ENCODE results near the gene PEMT.

Gene PEMT

GRCh38 chr17:17528696-17529652 lies 62.5 kb downstream of the PEMT start:
- H2BK5ac ChIP-seq (ENCODE audit: low read depth, low read length, poor library complexity): no peak overlapping the region
- H3K79me2 ChIP-seq (ENCODE audit: control insufficient read depth, insufficient read depth, low read length, poor library complexity): no peaks in the 10 kb centered on the region
- no peak overlapping the region for H2BK12ac ChIP-seq (ENCODE audit: low read length)
- no peak overlapping the region for H3K18ac ChIP-seq (ENCODE audit: low read length)
- no CpG with 5 or more reads among the region's 22 CpGs for WGBS (ENCODE audit: extremely low coverage, insufficient coverage, insufficient read length)
- H3K14ac ChIP-seq (ENCODE audit: low read length): no peak overlapping the region
- H4K91ac ChIP-seq (ENCODE audit: low read depth, low read length): no peak overlapping the region
- no peaks in the 10 kb centered on the region for H3K36me3 ChIP-seq (ENCODE audit: control insufficient read depth in 1 of 2, insufficient read depth in 2 of 2, low read length in 2 of 2)
- no peak overlapping the region for H2BK120ac ChIP-seq (ENCODE audit: insufficient read depth, low read length, poor library complexity)
- H3K4me1 ChIP-seq (ENCODE audit: control insufficient read depth in 1 of 2, insufficient read depth in 2 of 2, low read length in 2 of 2): no peaks in the 10 kb centered on the region
- H3K27me3 ChIP-seq (ENCODE audit: insufficient read depth, low read length): no peaks in the 10 kb centered on the region
- DNase-seq: no peak
- H3K4me3 ChIP-seq (ENCODE audit: low read depth, low read length): peak overlapping the region; percentile 26
- H4K12ac ChIP-seq (ENCODE audit: low read depth, low read length): no peak overlapping the region
- no peak overlapping the region for H3K27ac ChIP-seq (ENCODE audit: low read depth, low read length)
- H3K23ac ChIP-seq (ENCODE audit: low read length): no peak overlapping the region
- no peaks in the 10 kb centered on the region for H3K79me1 ChIP-seq (ENCODE audit: low read length)
- H4K8ac ChIP-seq (ENCODE audit: low read depth, low read length): no peak overlapping the region
- no peaks in the 10 kb centered on the region for H3K9me3 ChIP-seq (ENCODE audit: insufficient read depth, low read depth, low read length)
- no peak overlapping the region for H3K4ac ChIP-seq (ENCODE audit: low read depth, low read length)
- no peak overlapping the region for H3K4me2 ChIP-seq (ENCODE audit: low read length)
- no peak overlapping the region for H3K9ac ChIP-seq (ENCODE audit: low read length)
- no peak overlapping the region for H2AFZ ChIP-seq (ENCODE audit: insufficient read depth, low read length, poor library complexity)
- H2AK5ac ChIP-seq (ENCODE audit: low read length): no peak overlapping the region

DNA sequence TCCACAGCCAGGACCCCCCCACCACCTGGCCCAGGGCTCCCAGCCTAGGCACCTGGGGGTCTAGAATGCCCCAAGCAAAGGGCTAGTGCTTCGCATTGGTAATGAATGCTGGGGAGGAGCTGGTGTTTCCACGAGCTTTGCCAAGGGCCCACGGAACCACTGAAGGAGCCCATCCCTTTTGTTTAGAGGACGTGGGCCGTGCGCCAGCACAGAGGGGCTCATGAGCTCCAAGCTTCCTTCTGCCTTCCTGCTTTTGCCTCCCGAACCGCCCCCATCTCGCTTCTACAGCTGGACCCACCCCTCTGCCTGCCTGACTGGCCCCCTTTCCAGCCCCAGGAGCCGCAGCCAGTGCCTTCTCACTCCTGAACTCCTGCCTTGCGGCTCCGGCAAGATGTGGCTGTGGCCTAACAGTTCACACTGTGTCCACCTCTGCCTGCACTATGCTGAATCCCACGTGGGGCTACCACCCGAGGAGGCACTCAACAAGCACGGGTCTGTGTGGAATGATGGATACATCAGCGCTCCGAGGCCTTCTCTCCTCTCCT lies 63.5 kb downstream of the PEMT start:
- Histone ChIP-seq H3K4me3 (ENCODE audit: low read depth, low read length) (no peak overlapping the region), H3K79me2 (ENCODE audit: control insufficient read depth, insufficient read depth, low read length, poor library complexity) (no peaks in the 10 kb centered on the region), H3K27me3 (ENCODE audit: insufficient read depth, low read length) (no peaks in the 10 kb centered on the region), H3K9ac (ENCODE audit: low read length) (no peak overlapping the region), H3K23ac (ENCODE audit: low read length) (no peak overlapping the region), H4K12ac (ENCODE audit: low read depth, low read length) (no peak overlapping the region), H4K91ac (ENCODE audit: low read depth, low read length) (no peak overlapping the region), H3K4me1 (ENCODE audit: control insufficient read depth in 1 of 2, insufficient read depth in 2 of 2, low read length in 2 of 2) (no peaks in the 10 kb centered on the region), H3K36me3 (ENCODE audit: control insufficient read depth in 1 of 2, insufficient read depth in 2 of 2, low read length in 2 of 2) (no peaks in the 10 kb centered on the region), H3K4me2 (ENCODE audit: low read length) (no peak overlapping the region), H3K4ac (ENCODE audit: low read depth, low read length) (no peak overlapping the region), H3K79me1 (ENCODE audit: low read length) (no peaks in the 10 kb centered on the region), H2BK120ac (ENCODE audit: insufficient read depth, low read length, poor library complexity) (no peak overlapping the region), H3K27ac (ENCODE audit: low read depth, low read length) (no peak overlapping the region), H3K18ac (ENCODE audit: low read length) (no peak overlapping the region), H4K8ac (ENCODE audit: low read depth, low read length) (no peak overlapping the region), H2AK5ac (ENCODE audit: low read length) (no peak overlapping the region), H2AFZ (ENCODE audit: insufficient read depth, low read length, poor library complexity) (no peak overlapping the region), H3K14ac (ENCODE audit: low read length) (no peak overlapping the region), H2BK5ac (ENCODE audit: low read depth, low read length, poor library complexity) (no peak overlapping the region), H3K9me3 (ENCODE audit: insufficient read depth, low read depth, low read length) (no peaks in the 10 kb centered on the region), H2BK12ac (ENCODE audit: low read length) (no peak overlapping the region)
- no CpG with 5 or more reads among the region's 17 CpGs for WGBS (ENCODE audit: extremely low coverage, insufficient coverage, insufficient read length)
- no peak for DNase-seq

DNA sequence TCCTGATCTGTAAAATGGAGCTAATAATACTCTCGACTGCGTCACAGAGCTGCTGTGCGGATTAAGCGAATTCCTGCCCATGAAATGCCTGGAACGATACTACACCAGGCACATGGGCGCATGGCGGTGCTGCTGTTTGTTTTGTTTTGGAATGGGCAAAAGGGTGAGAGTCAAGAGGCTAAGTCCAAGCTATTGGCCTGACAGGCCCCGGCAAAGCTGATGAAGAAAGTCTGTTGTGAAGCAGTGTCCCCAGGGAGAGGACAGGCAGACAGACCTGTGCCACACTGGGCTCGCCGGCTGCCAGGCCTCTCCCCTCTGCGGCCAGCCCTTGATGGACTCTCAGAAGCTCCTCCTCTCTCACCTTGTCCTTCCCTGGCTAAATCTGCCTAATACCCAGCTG lies 64.0 kb downstream of the PEMT start:
- Histone ChIP-seq H3K14ac (ENCODE audit: low read length) (no peak overlapping the region), H2BK120ac (ENCODE audit: insufficient read depth, low read length, poor library complexity) (no peak overlapping the region), H3K4me1 (ENCODE audit: control insufficient read depth in 1 of 2, insufficient read depth in 2 of 2, low read length in 2 of 2) (no peaks in the 10 kb centered on the region), H3K23ac (ENCODE audit: low read length) (no peak overlapping the region), H4K91ac (ENCODE audit: low read depth, low read length) (no peak overlapping the region), H2AFZ (ENCODE audit: insufficient read depth, low read length, poor library complexity) (no peak overlapping the region), H3K27me3 (ENCODE audit: insufficient read depth, low read length) (no peaks in the 10 kb centered on the region), H3K9me3 (ENCODE audit: insufficient read depth, low read depth, low read length) (no peaks in the 10 kb centered on the region), H3K79me2 (ENCODE audit: control insufficient read depth, insufficient read depth, low read length, poor library complexity) (no peaks in the 10 kb centered on the region), H3K36me3 (ENCODE audit: control insufficient read depth in 1 of 2, insufficient read depth in 2 of 2, low read length in 2 of 2) (no peaks in the 10 kb centered on the region), H3K4me2 (ENCODE audit: low read length) (no peak overlapping the region), H4K12ac (ENCODE audit: low read depth, low read length) (no peak overlapping the region), H3K18ac (ENCODE audit: low read length) (no peak overlapping the region), H3K27ac (ENCODE audit: low read depth, low read length) (no peak overlapping the region), H3K4me3 (ENCODE audit: low read depth, low read length) (no peak overlapping the region), H3K79me1 (ENCODE audit: low read length) (no peaks in the 10 kb centered on the region), H3K4ac (ENCODE audit: low read depth, low read length) (no peak overlapping the region), H2AK5ac (ENCODE audit: low read length) (no peak overlapping the region), H2BK12ac (ENCODE audit: low read length) (no peak overlapping the region), H4K8ac (ENCODE audit: low read depth, low read length) (no peak overlapping the region), H2BK5ac (ENCODE audit: low read depth, low read length, poor library complexity) (no peak overlapping the region), H3K9ac (ENCODE audit: low read length) (no peak overlapping the region)
- DNase-seq: no peak
- no CpG with 5 or more reads among the region's 11 CpGs for WGBS (ENCODE audit: extremely low coverage, insufficient coverage, insufficient read length)

DNA sequence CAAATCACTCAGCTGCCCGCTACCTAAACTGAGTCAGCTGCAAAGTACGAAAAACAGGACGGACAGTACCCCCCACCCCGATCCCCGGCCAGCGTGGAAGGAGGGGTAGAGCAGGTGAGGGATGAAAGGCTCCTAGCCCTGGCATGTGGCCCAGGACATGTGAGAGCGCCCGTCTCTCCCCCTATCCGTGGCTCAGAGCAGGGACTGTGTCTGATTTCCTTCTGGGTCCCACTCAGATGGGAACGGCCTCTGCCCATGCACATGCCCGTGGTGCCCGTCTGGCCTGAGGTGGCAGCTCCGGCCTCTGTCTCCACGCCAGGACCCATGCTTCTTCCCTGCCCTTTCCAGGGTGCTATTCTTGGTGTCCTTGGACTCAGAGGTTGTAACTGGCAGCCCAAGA lies 65.1 kb downstream of the PEMT start:
- Histone ChIP-seq H3K23ac (ENCODE audit: low read length) (no peak overlapping the region), H3K14ac (ENCODE audit: low read length) (no peak overlapping the region), H3K4me1 (ENCODE audit: control insufficient read depth in 1 of 2, insufficient read depth in 2 of 2, low read length in 2 of 2) (no peaks in the 10 kb centered on the region), H3K27ac (ENCODE audit: low read depth, low read length) (no peak overlapping the region), H3K9ac (ENCODE audit: low read length) (no peak overlapping the region), H3K4ac (ENCODE audit: low read depth, low read length) (no peak overlapping the region), H3K18ac (ENCODE audit: low read length) (no peak overlapping the region), H3K4me2 (ENCODE audit: low read length) (no peak overlapping the region), H2AFZ (ENCODE audit: insufficient read depth, low read length, poor library complexity) (no peak overlapping the region), H3K36me3 (ENCODE audit: control insufficient read depth in 1 of 2, insufficient read depth in 2 of 2, low read length in 2 of 2) (no peaks in the 10 kb centered on the region), H4K91ac (ENCODE audit: low read depth, low read length) (no peak overlapping the region), H4K12ac (ENCODE audit: low read depth, low read length) (no peak overlapping the region), H3K9me3 (ENCODE audit: insufficient read depth, low read depth, low read length) (no peaks in the 10 kb centered on the region), H3K27me3 (ENCODE audit: insufficient read depth, low read length) (no peaks in the 10 kb centered on the region), H4K8ac (ENCODE audit: low read depth, low read length) (no peak overlapping the region), H2BK12ac (ENCODE audit: low read length) (no peak overlapping the region), H3K79me1 (ENCODE audit: low read length) (no peaks in the 10 kb centered on the region), H3K79me2 (ENCODE audit: control insufficient read depth, insufficient read depth, low read length, poor library complexity) (no peaks in the 10 kb centered on the region), H2BK5ac (ENCODE audit: low read depth, low read length, poor library complexity) (no peak overlapping the region), H2BK120ac (ENCODE audit: insufficient read depth, low read length, poor library complexity) (no peak overlapping the region), H2AK5ac (ENCODE audit: low read length) (no peak overlapping the region), H3K4me3 (ENCODE audit: low read depth, low read length) (no peak overlapping the region)
- DNase-seq: no peak
- no CpG with 5 or more reads among the region's 14 CpGs for WGBS (ENCODE audit: extremely low coverage, insufficient coverage, insufficient read length)
